HG02981 (cell line): ENCODE data around the gene YIF1B.

ENCODE experiments used
- ATAC-seq: cut with Tn5 transposase; IDR thresholded peaks from one replicate; pipeline ENCODE4 v1.9.1; 2021; ENCODE audit warnings: mild to moderate bottlenecking, moderate library complexity; ENCODE audit not compliant: unreplicated experiment

Gene YIF1B

GRCh38 chr19:38306236-38306635 lies 9.5 kb downstream of the YIF1B start:
- ATAC-seq = no peak

DNA sequence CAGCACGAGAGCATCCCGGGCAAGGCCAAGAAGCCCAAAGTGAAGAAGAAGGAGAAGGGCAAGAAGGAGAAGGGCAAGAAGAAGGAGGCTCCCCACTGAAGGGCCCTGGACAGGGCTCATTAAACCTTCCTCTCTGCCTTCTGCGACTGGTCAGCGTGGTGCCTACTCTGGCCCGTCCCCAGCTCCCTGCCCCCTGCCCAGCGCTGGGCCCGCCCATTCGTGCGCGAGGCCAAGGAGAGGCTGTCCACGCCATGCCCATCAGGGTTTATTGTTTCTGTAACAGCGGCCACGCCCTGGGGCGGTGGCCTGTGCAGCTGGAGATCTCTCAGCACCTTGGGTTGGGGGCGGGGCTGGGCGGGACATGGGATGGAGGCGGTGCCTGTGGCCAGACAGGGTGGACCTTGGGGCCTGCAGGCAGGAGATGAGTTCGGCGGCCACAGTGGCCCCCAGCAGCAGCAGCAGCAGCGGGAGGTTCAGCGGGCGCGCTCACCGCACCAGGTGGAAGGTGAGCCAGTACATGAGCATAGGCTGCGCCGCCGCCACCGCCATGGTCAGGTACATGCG lies 10.8 kb downstream of the YIF1B start:
- ATAC-seq = no peak

GRCh38 chr19:38304352-38304865 lies 11.3 kb downstream of the YIF1B start:
- no peak for ATAC-seq

DNA sequence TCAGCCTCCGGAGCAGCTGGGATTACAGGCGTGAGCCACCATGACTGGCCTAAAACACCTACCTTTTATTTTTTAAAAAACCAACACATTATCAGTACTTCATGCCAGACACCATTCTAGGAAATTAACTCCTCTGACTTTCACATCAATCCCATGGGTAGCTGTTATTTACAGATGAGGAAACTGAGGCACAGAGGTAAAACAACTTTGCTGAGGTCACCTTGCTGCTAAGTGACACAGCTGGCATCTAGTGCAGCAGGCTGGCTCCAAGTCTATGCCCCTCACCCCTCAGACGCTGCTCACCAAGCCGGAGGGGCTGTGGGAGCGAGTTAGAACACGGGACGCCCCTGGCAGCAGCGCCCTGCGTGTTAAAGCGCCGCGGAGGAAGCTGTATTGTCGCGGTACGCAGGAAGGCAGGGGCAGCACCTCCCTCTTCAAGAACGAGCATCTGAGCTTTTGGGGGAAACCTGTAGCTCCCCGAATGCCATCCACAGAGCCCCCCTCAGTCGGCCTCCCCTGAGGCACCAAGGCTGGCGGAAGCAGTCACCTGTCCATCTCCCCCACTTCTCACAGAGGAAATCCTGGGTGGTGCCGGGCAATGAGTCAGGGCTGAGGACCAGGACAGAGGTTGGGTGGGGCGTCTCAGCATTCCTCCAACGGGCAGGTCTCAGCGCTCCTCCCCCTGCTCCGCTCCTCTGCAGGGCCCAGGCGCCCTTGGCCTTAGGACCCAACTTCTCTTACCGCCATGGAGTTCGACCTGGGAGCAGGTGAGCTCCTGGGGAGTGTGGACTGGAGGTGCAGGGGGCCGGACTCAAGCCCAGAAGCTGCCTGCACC lies 12.0 kb downstream of the YIF1B start, which contains the start of gene C19orf33:
TSS of gene C19orf33 (plus strand) at position 735 of the 835 bp plus-strand sequence. CDS start at position 746, 11 bp downstream.
- no peak for ATAC-seq

GRCh38 chr19:38298821-38299680 lies 16.7 kb downstream of the YIF1B start:
- no peak for ATAC-seq

DNA sequence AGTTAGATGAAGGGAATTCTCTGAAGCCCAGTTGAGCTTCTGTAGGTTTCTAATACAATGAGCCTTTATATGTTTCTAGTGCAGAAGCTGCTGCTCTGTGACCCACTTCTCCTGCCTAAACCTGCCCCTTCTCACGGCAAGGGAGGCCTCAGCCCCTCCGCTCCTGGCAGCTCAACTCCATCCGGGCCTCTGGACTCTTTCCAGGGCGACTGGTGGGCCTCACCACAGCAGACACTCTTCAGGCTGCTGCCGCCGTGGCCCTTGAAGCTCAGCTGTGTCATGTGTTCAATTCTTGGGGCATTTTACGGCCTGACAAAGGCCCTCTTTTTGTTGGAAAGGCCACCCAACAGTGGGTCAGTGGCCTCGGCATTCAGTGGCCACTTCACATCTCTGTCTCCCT lies 21.7 kb downstream of the YIF1B start:
- ATAC-seq = no peak

DNA sequence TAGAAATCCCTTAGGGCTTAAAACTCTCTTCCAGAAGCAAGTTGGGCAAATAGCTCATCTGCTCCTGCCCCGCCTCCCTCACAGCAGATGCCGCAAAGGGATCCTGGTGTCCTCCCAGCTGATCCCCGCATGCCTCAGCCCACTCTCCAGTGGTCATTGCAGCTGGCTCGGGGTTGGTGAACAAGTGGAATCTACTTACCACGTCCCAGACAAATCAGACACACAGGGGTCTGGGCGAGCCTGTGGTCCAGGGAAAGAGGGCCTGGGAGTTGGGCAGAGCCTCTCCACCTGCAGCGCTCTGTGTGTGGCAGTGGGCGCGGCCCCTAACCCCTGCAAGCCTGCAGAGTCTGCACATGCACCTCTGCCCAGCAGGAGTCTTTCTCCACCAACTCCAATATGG lies 22.5 kb downstream of the YIF1B start:
- no peak for ATAC-seq

DNA sequence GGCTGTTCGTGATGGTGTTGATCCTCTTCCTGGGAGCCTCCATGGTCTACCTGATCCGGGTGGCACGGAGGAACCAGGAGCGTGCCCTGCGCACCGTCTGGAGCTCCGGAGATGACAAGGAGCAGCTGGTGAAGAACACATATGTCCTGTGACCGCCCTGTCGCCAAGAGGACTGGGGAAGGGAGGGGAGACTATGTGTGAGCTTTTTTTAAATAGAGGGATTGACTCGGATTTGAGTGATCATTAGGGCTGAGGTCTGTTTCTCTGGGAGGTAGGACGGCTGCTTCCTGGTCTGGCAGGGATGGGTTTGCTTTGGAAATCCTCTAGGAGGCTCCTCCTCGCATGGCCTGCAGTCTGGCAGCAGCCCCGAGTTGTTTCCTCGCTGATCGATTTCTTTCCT lies 23.9 kb downstream of the YIF1B start:
- ATAC-seq = no peak

- ATAC-seq = no peak
Measured at GRCh38 chr19:38290631-38291147, 25.1 kb downstream of the YIF1B start.

GRCh38 chr19:38289955-38290354 lies 25.8 kb downstream of the YIF1B start:
- no peak for ATAC-seq

DNA sequence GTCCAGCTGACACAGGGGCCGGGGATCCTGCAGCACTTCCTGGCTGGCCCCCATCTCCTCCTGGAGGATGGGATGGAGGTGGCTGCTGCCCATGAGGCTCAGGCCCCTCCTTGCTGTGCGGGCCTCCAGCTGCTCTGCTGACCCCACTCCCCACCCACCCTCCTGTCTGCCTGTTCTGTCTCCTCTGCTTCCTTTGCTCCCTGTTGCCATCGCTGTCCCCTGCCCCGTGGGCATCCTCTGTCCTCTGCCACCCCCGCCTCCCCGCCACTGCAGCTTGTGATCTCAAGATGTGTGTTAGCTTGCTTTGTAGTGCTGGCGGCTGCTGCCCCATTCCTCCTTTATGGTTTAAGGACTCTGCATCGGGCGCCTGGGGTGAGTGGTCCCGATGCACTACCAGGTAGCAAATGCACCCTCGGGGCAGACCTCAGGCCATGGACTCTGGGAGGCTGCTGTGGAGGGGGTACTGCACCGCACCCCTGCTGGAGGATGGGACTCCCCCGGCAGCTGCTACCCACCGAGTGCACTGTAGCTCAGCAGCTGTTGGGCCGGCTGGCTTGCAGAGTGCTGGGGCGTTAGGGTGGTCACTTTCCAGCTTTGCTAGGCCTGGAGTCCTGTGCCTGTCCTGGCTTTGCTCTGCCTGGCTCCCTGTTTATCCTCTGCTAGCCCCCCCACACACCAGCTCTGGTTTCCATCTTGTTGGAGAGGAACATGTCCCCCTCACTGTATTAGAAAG lies 27.5 kb downstream of the YIF1B start:
- ATAC-seq = no peak

DNA sequence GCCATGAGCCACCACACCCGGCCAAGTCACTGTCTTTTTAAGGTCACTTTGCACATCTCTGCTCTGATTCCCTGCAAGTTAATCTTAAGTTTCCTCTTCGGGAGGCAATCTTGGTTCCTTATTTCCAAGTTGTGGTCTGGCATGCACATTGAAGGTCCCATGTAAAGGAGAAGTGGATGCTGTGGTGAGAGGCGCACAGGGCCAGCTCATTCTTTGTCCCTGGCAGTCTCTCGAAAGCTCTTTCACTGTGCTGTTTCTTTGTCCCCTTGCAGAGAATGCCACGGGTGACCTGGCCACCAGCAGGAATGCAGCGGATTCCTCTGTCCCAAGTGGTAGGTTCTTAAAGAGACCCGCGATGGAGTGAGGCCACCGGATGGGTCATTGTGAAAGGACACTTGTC lies 28.1 kb downstream of the YIF1B start:
- ATAC-seq = no peak

GRCh38 chr19:38285567-38285966 lies 30.2 kb downstream of the YIF1B start:
- ATAC-seq = no peak

- no peak for ATAC-seq
Measured at GRCh38 chr19:38284422-38284821, 31.3 kb downstream of the YIF1B start.

DNA sequence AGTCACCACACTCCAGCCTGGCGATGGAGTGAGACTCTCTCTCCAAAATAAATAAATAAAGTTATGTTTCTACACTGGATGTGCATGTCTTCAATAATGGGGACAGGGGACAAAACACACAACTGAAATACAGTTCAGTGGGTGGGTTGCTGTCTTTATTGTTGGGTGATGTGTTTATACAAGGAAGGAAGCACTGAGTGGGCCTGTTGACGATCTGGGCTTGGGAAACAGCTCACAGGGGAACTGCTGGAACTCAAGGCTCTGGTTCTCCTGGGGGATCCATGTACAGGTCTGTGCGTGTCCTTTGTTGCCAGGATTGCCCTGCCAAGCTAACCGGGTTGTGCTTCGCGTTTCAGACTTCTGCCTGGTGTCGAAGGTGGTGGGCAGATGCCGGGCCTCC lies 32.5 kb downstream of the YIF1B start:
- no peak for ATAC-seq

DNA sequence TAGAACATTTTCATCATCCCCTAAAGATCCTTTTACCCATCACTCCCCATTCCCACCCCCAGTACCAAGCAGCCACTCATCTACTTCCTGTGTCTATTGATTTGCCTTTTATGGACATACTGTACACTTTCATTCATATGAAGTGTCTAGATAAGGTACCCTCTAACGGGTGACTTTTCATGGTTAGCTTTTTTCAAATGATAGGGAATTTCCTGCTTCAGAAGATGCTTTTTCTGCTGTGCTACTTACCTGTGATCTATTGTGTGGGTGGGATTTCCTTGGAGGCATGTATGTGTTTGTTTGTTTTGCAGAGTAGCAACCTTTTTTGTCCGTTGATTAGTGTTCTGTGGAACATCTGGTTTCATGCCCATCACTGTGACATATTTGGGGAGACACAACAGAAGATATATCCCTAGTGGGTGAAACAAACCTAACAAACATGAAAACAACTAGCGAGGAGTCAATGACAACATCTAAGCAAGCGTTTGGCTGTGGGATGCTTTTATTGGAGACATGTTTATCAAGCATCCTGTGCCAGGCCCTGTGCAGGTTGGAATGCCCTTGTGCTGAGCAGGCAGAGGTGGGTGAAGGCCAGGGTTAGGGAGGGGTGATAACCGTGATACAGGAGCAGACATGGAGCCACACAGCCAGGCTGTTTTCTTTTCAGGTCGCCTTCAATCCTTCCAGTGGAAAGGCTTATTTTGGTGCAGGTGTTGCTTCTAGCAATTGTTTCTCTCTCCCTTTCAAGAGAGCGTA lies 33.8 kb downstream of the YIF1B start:
- no peak for ATAC-seq

DNA sequence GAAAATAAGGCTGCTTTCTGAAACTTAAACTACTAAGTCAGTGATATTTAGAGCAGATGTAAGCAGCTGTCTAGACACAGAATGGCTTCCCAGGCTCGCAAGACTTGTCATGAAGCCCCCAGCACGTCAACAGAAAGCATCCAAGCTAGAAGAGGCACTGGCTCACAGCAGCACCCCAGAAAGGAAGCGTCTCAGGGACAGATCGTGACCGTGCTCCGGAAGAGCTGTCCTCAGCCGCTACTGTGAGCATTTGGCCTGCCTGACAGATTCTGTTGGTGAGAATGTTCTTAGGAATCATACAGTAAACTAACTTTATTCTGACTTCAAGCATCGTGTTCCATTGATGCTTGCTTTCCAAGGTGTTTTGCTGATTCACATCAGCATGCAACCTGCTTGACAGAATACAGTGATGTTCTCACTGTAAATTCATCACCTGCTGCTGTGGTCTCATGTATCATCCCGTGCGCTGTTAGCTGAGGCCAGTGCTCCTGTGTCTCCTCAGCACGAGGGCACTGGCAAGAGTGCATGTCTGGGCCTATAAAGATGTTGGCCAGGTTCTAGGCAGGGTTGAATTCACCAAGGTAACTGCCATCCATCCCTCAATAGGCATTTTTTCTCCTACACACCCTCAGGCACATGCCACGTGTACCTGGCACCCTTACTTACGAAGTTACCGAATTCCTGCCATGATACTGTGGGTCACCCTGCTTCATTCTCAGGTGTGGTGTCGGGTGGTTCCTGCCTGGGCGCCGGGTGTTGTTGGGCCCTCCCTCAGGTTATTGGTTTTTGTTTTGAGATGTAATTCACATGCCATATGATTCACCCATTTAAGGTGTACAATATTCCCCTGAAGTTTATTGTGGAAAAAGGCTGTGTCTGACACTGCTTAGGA lies 35.5 kb downstream of the YIF1B start:
- no peak for ATAC-seq

GRCh38 chr19:38278751-38279150 lies 37.0 kb downstream of the YIF1B start:
- no peak for ATAC-seq
